Measurements from ENCODE around the gene CDKN2A.
A peak's percentile ranks its signal among the peaks of the same experiment; 100 is the strongest.
"Not testable (repeated sequence)": the region's sequence is repeated elsewhere in the genome, so short reads cannot be mapped to it uniquely, and the experiment has no call there.

The CDKN2A gene

GRCh38 chr9:21982391-21982790 lies 11.8 kb downstream of the CDKN2A start:
- DNase-seq = no peak

- DNase-seq = no peak
These were observed 17.8 kb downstream of the CDKN2A start for GRCh38 chr9:21976334-21976875.

GRCh38 chr9:21974722-21975409 lies 19.3 kb downstream of the CDKN2A start:
- peak in 1 of 3 experiments; percentile 77 for DNase-seq

- DNase-seq = peak in 1 of 3 experiments; percentile 38
These were observed 19.9 kb downstream of the CDKN2A start for GRCh38 chr9:21974343-21974721.

GRCh38 chr9:21972361-21972760 lies 21.8 kb downstream of the CDKN2A start:
- no peak for DNase-seq

- no peak for DNase-seq
These were observed 23.2 kb downstream of the CDKN2A start for GRCh38 chr9:21970800-21971640.

- DNase-seq = no peak
These were observed 24.0 kb downstream of the CDKN2A start for GRCh38 chr9:21969951-21970799.

- DNase-seq = no peak
These were observed 24.9 kb downstream of the CDKN2A start for GRCh38 chr9:21969011-21969940.

GRCh38 chr9:21968331-21969010 lies 25.7 kb downstream of the CDKN2A start:
- DNase-seq = no peak

- no peak for DNase-seq
These were observed 26.5 kb downstream of the CDKN2A start for GRCh38 chr9:21967702-21968101.

GRCh38 chr9:21967169-21967568 lies 27.0 kb downstream of the CDKN2A start:
- DNase-seq = no peak

GRCh38 chr9:21966140-21966851 lies 27.9 kb downstream of the CDKN2A start:
- DNase-seq = no peak

- no peak for DNase-seq
These were observed 28.7 kb downstream of the CDKN2A start for GRCh38 chr9:21965401-21965951.

- DNase-seq = no peak
These were observed 29.2 kb downstream of the CDKN2A start for GRCh38 chr9:21964925-21965385.

GRCh38 chr9:21961569-21961968 lies 32.6 kb downstream of the CDKN2A start:
- DNase-seq = no peak

- not testable (repeated sequence) for DNase-seq
These were observed 34.9 kb downstream of the CDKN2A start for GRCh38 chr9:21959268-21959667.

GRCh38 chr9:21958833-21959232 lies 35.4 kb downstream of the CDKN2A start:
- no peak for DNase-seq

GRCh38 chr9:21945606-21946005 lies 48.6 kb downstream of the CDKN2A start:
- no peak for DNase-seq

GRCh38 chr9:21943464-21943863 lies 50.7 kb downstream of the CDKN2A start:
- no peak for DNase-seq

- DNase-seq = no peak
These were observed 52.7 kb downstream of the CDKN2A start for GRCh38 chr9:21941337-21941995.

Measured in NCI-H1417 (cell line).